Measurements from ENCODE around the gene TPRN.

The TPRN gene

GRCh38 chr9:137188490-137189296, 11.8 kb downstream of the TPRN start, which contains the start of the genes ANAPC2 and SSNA1:
TSS of gene ANAPC2 (minus strand) at chr9:137188560. CDS start at chr9:137188532, 28 bp downstream.
TSS of gene SSNA1 (plus strand) at chr9:137188676. CDS start at chr9:137188727, 51 bp downstream.
- DNase-seq (ENCODE audit: low spot score): peak; percentile 98

- DNase-seq (ENCODE audit: low spot score): no peak
Observed at GRCh38 chr9:137188086-137188489, 12.5 kb downstream of the TPRN start.

- DNase-seq (ENCODE audit: low spot score): no peak
Observed at GRCh38 chr9:137187386-137187785, 13.2 kb downstream of the TPRN start.

- no peak for DNase-seq (ENCODE audit: low spot score)
Observed at GRCh38 chr9:137186385-137186784, 14.2 kb downstream of the TPRN start.

- no peak for DNase-seq (ENCODE audit: low spot score)
Observed at GRCh38 chr9:137185921-137186320, 14.6 kb downstream of the TPRN start.

- no peak for DNase-seq (ENCODE audit: low spot score)
Observed at GRCh38 chr9:137184881-137185660, 15.5 kb downstream of the TPRN start.

- DNase-seq (ENCODE audit: low spot score): no peak
Observed at GRCh38 chr9:137183980-137184595, 16.5 kb downstream of the TPRN start.

- no peak for DNase-seq (ENCODE audit: low spot score)
Observed at GRCh38 chr9:137182836-137183235, 17.7 kb downstream of the TPRN start.

GRCh38 chr9:137181680-137182079, 18.9 kb downstream of the TPRN start:
- DNase-seq (ENCODE audit: low spot score): no peak

GRCh38 chr9:137180491-137180890, 20.1 kb downstream of the TPRN start:
- no peak for DNase-seq (ENCODE audit: low spot score)

- no peak for DNase-seq (ENCODE audit: low spot score)
Observed at GRCh38 chr9:137179761-137180160, 20.8 kb downstream of the TPRN start.

- no peak for DNase-seq (ENCODE audit: low spot score)
Observed at GRCh38 chr9:137178939-137179630, 21.5 kb downstream of the TPRN start.

- no peak for DNase-seq (ENCODE audit: low spot score)
Observed at GRCh38 chr9:137178201-137178938, 22.2 kb downstream of the TPRN start.

- no peak for DNase-seq (ENCODE audit: low spot score)
Observed at GRCh38 chr9:137176302-137177182, 24.0 kb downstream of the TPRN start.

- DNase-seq (ENCODE audit: low spot score): no peak
Observed at GRCh38 chr9:137175345-137175961, 25.1 kb downstream of the TPRN start.

- DNase-seq (ENCODE audit: low spot score): no peak
Observed at GRCh38 chr9:137174722-137175293, 25.7 kb downstream of the TPRN start.

GRCh38 chr9:137173796-137174664, 26.5 kb downstream of the TPRN start:
- DNase-seq (ENCODE audit: low spot score): no peak
